Esophagus muscularis mucosa (tissue), 4 donors: ENCODE measurements around the gene TRIM24. TPM values are rescaled to one million over a fixed set of nuclear protein-coding genes. Genes with fewer than 3 reads are reported as not detected.

Source experiments
- DNase-seq: peaks from one replicate; pipeline ENCODE4 v3.0.0-alpha.2; 2017; ENCODE audit errors: extremely low spot score
- H3K27ac ChIP-seq, 4 donors: fragments of 200-600 bp; sonication (generic); replicated peaks in 1 of 4; 1 replicate in 3 of 4; 2 replicates in 1 of 4; pipeline ENCODE4 v1.5.1; 2016 to 2019; ENCODE audit warnings: mild to moderate bottlenecking in 1 of 4
- H3K27me3 ChIP-seq, 4 donors: fragments of 200-600 bp; sonication (generic); one replicate each; pipeline versions ENCODE4 v1.5.1 to v1.6.0; 2016 to 2019
- H3K36me3 ChIP-seq, 4 donors: fragments of 200-600 bp; sonication (generic); one replicate each; pipeline ENCODE4 v1.5.1; 2016 to 2019
- H3K4me1 ChIP-seq, 4 donors: fragments of 200-600 bp; sonication (generic); one replicate each; pipeline ENCODE4 v1.5.1; 2016 to 2019
- H3K4me3 ChIP-seq, 4 donors: fragments of 200-600 bp; sonication (generic); 1 replicate in 2 of 4; 2 replicates in 2 of 4; pipeline ENCODE4 v1.5.1; 2016 to 2019; ENCODE audit warnings: mild to moderate bottlenecking in 4 of 4, moderate library complexity in 1 of 4
- H3K9me3 ChIP-seq, 4 donors: fragments of 200-600 bp; sonication (generic); 1 replicate in 3 of 4; 2 replicates in 1 of 4; pipeline ENCODE4 v1.5.1; 2016 to 2019
- EP300 ChIP-seq: sonication (generic); formaldehyde crosslinking; IDR thresholded peaks from one replicate; pipeline ENCODE4 v1.6.1; 2017; ENCODE audit warnings: antibody characterized with exemption
- POLR2A ChIP-seq: fragments of 450-650 bp; IDR thresholded peaks from one replicate; pipeline ENCODE4 v1.6.1; 2017; ENCODE audit warnings: antibody characterized with exemption, moderate library complexity, mild to moderate bottlenecking, low read depth
- POLR2AphosphoS5 ChIP-seq, 2 donors: sonication (generic); formaldehyde crosslinking; IDR thresholded peaks; one replicate each; pipeline ENCODE4 v1.6.1; 2017; ENCODE audit warnings: antibody characterized with exemption in 2 of 2
- WGBS: methylation state at CpG from one replicate; pipeline ENCODE4 v1.1.5; 2018; 5-methylcytosine and 5-hydroxymethylcytosine counted together
- intact Hi-C: fragments of 100-400 bp; cut with DNase I; formaldehyde crosslinking; loops from one replicate; pipeline ENCODE4 v1.15.1; 2023
- total RNA-seq, 4 donors: library from RNA; depleted of rRNA; stranded (reverse); fragments of >200 nt; gene quantifications; one replicate each; pipeline versions ENCODE4 v1.1.0 to v1.2.1, GENCODE V29; 2016
- TF ChIP-seq, protein P1 (sequence below), 3 experiments: fragments of 200-600 bp in 2 of 3; fragments of 450-650 bp in 1 of 3; sonication (generic) in 2 of 3; IDR thresholded peaks; one replicate each; pipeline ENCODE4 v1.5.1; 2017 to 2019; ENCODE audit warnings: antibody characterized with exemption in 3 of 3, mild to moderate bottlenecking in 2 of 3, moderate library complexity in 1 of 3

Gene TRIM24
- total RNA-seq, 4 donors from 2014 or later: 8.7 to 15.6 (median 13.1) TPM

DNA sequence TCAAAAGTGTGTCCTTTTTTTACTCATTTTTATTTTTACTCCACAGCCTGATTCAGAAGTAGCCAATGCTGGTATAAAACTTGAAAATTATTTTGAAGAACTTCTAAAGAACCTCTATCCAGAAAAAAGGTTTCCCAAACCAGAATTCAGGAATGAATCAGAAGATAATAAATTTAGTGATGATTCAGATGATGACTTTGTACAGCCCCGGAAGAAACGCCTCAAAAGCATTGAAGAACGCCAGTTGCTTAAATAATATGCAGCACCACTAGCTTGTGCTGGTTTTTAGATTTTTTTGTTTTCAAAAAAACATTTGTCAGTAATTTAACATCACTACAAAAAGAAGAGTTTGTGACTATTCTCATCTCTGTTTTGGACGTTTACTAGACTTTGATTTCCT, 124.6 kb downstream of the TRIM24 start:
- DNase-seq: no peak
- H3K27me3 ChIP-seq: no peaks in the 10 kb centered on the region
- WGBS: 93% methylated on average over 4 of the region's 4 CpGs
- H3K27ac ChIP-seq: no peak overlapping the region
- intact Hi-C loops: no loop called here
- H3K9me3 ChIP-seq: no peaks in the 10 kb centered on the region
- H3K4me1 ChIP-seq: no peaks in the 10 kb centered on the region
- no peak overlapping the region for H3K4me3 ChIP-seq
- TF ChIP-seq POLR2A (no peak), EP300 (no peak), POLR2AphosphoS5 (IDR thresholded peaks at IDR 0.05) (no peak)
- TF ChIP-seq, protein P1, sequence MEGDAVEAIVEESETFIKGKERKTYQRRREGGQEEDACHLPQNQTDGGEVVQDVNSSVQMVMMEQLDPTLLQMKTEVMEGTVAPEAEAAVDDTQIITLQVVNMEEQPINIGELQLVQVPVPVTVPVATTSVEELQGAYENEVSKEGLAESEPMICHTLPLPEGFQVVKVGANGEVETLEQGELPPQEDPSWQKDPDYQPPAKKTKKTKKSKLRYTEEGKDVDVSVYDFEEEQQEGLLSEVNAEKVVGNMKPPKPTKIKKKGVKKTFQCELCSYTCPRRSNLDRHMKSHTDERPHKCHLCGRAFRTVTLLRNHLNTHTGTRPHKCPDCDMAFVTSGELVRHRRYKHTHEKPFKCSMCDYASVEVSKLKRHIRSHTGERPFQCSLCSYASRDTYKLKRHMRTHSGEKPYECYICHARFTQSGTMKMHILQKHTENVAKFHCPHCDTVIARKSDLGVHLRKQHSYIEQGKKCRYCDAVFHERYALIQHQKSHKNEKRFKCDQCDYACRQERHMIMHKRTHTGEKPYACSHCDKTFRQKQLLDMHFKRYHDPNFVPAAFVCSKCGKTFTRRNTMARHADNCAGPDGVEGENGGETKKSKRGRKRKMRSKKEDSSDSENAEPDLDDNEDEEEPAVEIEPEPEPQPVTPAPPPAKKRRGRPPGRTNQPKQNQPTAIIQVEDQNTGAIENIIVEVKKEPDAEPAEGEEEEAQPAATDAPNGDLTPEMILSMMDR (IDR thresholded peaks at IDR 0.05): no peak
- peaks cover 19 to 74% (median 37%) of the 10 kb centered on the region in 4 donors for H3K36me3 ChIP-seq

DNA sequence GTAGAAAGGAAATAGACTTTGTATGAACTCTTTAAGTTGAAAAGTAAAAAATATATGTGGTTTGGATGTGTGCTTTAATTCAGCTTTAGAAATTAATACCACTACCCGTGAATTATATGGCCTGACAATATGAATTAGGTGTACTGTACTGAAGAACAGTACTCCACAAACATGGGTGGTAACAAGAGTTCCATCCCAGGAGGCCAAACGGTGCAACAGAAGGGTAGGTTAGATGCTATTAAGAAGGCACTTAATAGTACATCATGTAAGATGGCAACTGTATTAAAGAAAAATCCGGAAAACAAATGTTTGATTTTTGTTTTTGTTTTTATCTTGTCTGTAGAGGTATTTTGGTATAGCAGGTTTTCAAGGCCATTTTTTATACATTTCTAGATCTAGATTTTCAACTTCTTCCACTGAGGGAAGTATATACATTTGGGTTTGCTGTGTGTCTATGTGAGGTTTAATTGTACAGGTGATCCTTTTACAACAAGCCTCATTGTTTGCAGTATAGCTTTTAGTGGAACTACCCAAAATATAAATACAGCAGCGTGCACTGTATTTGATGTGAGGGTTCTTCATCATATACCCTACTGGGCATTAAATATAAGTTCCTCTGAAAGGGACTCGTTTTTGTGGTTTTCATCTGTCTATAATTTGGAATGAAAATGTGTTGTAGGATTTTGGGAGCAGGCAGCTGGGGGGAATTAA, 125.4 kb downstream of the TRIM24 start:
- TF ChIP-seq, protein P1 (IDR thresholded peaks at IDR 0.05): no peak
- TF ChIP-seq POLR2AphosphoS5 (IDR thresholded peaks at IDR 0.05) (no peak), POLR2A (no peak), EP300 (no peak)
- DNase-seq: no peak
- H3K27me3 ChIP-seq: no peaks in the 10 kb centered on the region
- peaks cover 14 to 67% (median 33%) of the 10 kb centered on the region in 4 donors for H3K36me3 ChIP-seq
- H3K4me1 ChIP-seq: no peaks in the 10 kb centered on the region
- no peak overlapping the region for H3K27ac ChIP-seq
- 82% methylated on average over 5 of the region's 5 CpGs for WGBS
- intact Hi-C loops: no loop called here
- no peak overlapping the region for H3K4me3 ChIP-seq
- H3K9me3 ChIP-seq: no peaks in the 10 kb centered on the region

DNA sequence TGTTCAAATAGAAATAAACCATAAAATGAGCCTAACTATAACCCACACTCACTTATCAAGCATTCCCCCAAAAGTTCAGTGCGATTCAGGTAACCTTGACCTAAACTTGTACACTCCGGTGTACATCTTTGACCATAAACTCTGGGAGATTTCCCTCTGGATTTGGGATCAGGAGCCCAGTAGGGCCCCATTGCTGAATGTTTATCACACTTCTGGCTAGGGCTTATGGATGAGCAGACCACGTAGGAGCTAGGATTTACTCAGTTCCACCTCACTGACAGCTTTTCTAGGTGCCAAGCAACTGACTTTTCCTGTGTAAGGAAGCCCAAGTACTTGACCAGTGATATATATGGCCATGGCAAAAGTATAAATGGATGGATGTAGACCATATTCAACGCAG, 127.4 kb downstream of the TRIM24 start:
- Histone ChIP-seq H3K36me3 (peaks cover 8 to 47% (median 18%) of the 10 kb centered on the region in 4 donors), H3K4me1 (no peaks in the 10 kb centered on the region), H3K4me3 (no peak overlapping the region), H3K9me3 (no peaks in the 10 kb centered on the region), H3K27ac (no peak overlapping the region), H3K27me3 (no peaks in the 10 kb centered on the region)
- intact Hi-C loops: no loop called here
- TF ChIP-seq POLR2AphosphoS5 (IDR thresholded peaks at IDR 0.05) (no peak), EP300 (no peak), POLR2A (no peak)
- TF ChIP-seq, protein P1 (IDR thresholded peaks at IDR 0.05): no peak
- 88% methylated on average over 4 of the region's 4 CpGs for WGBS
- no peak for DNase-seq

DNA sequence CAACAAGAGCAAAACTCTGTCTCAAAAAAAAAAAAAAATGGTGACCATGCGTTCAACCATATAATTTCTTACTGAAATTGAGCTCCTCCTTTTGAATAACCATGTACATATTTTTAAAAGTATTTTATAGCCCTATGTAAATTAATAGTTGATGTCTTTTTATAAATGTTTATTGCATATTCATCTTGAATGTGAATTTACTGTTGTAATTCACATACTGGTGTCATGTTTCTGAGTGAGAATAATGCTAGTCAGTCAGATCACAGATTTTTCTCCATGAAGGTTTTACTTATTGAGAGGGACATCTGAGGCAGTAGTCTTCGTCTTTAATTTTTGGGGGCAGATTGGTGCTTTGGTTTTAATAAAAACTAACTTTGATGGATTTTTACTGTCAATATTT, 128.9 kb downstream of the TRIM24 start:
- Histone ChIP-seq H3K36me3 (peaks cover 5 to 33% (median 10%) of the 10 kb centered on the region in 4 donors), H3K27ac (no peak overlapping the region), H3K4me1 (no peaks in the 10 kb centered on the region), H3K4me3 (no peak overlapping the region), H3K27me3 (no peaks in the 10 kb centered on the region), H3K9me3 (no peaks in the 10 kb centered on the region)
- no peak for DNase-seq
- intact Hi-C loops: no loop called here
- 99% methylated on average over 2 of the region's 2 CpGs for WGBS
- TF ChIP-seq, protein P1 (IDR thresholded peaks at IDR 0.05): no peak
- TF ChIP-seq EP300 (no peak), POLR2AphosphoS5 (IDR thresholded peaks at IDR 0.05) (no peak)

DNA sequence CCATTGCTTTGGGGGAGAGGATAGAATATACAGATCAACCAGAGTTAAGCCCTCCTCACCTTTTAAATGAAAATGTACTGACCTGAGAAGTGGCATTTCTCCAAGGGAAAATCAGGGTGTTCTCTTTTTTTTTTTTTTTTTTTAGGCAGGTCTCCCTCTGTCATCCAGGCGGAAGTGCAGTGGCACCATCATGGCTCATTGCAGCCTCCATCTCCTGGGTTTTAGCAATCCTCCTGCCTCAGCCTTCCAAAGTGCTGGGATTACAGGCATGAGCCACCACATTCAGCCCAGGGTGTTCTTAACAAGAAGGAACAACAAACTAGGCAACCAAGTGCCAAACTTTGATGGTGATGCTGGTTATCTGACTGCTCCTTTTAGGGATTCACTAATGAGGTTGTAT, 130.1 kb downstream of the TRIM24 start:
- intact Hi-C loops: no loop called here
- Histone ChIP-seq H3K4me3 (no peak overlapping the region), H3K27me3 (no peaks in the 10 kb centered on the region), H3K36me3 (peaks cover 4 to 21% (median 5%) of the 10 kb centered on the region in 4 donors), H3K27ac (no peak overlapping the region), H3K4me1 (no peaks in the 10 kb centered on the region), H3K9me3 (no peaks in the 10 kb centered on the region)
- DNase-seq: no peak
- WGBS: 90% methylated on average over 1 of the region's 1 CpG
- TF ChIP-seq EP300: no peak
- no peak for TF ChIP-seq POLR2AphosphoS5 (IDR thresholded peaks at IDR 0.05)
- no peak for TF ChIP-seq POLR2A
- TF ChIP-seq, protein P1 (IDR thresholded peaks at IDR 0.05): no peak
